ENCODE data around the gene SMYD3. TPM values are rescaled to one million over a fixed set of nuclear protein-coding genes. Genes with fewer than 3 reads are reported as not detected.
"Not testable (repeated sequence)": the region's sequence is repeated elsewhere in the genome, so short reads cannot be mapped to it uniquely, and the experiment has no call there.

SMYD3 gene
- total RNA-seq, 1 donor, result 171 TPM

GRCh38 chr1:246372559-246372958, 134.5 kb downstream of the SMYD3 start:
- no peak overlapping the region for H3K4me2 ChIP-seq (ENCODE audit: insufficient read depth, low read length)
- H4K20me1 ChIP-seq (ENCODE audit: insufficient read depth, low read length), result no peaks in the 10 kb centered on the region
- H3K9me3 ChIP-seq (ENCODE audit: low read depth, low read length), result no peaks in the 10 kb centered on the region
- no peak for DNase-seq (ENCODE audit: insufficient read length, low spot score, missing footprints)
- TF ChIP-seq CTCF (IDR thresholded peaks at IDR 0.05; ENCODE audit: extremely low read depth, low read depth, low read length), result no peak
- no peaks in the 10 kb centered on the region for H3K4me1 ChIP-seq (ENCODE audit: insufficient read depth, low read length)
- H2AFZ ChIP-seq (ENCODE audit: low read length), result no peak overlapping the region
- H3K4me3 ChIP-seq (ENCODE audit: insufficient read depth, low read length), result no peak overlapping the region
- no peaks in the 10 kb centered on the region for H3K36me3 ChIP-seq (ENCODE audit: insufficient read depth, low read length)
- H3K79me2 ChIP-seq (ENCODE audit: insufficient read depth, low read length), result peaks cover 5% of the 10 kb centered on the region
- H3K27ac ChIP-seq (ENCODE audit: low read depth, low read length), result no peak overlapping the region
- no peaks in the 10 kb centered on the region for H3K27me3 ChIP-seq (ENCODE audit: insufficient read depth, low read length)

- TF ChIP-seq CTCF (IDR thresholded peaks at IDR 0.05; ENCODE audit: extremely low read depth, low read depth, low read length), result no peak
- Histone ChIP-seq H2AFZ (ENCODE audit: low read length) (no peak overlapping the region), H3K4me2 (ENCODE audit: insufficient read depth, low read length) (no peak overlapping the region), H3K9me3 (ENCODE audit: low read depth, low read length) (no peaks in the 10 kb centered on the region), H3K27ac (ENCODE audit: low read depth, low read length) (no peak overlapping the region), H3K4me1 (ENCODE audit: insufficient read depth, low read length) (no peaks in the 10 kb centered on the region), H4K20me1 (ENCODE audit: insufficient read depth, low read length) (no peaks in the 10 kb centered on the region), H3K4me3 (ENCODE audit: insufficient read depth, low read length) (no peak overlapping the region), H3K36me3 (ENCODE audit: insufficient read depth, low read length) (no peaks in the 10 kb centered on the region), H3K27me3 (ENCODE audit: insufficient read depth, low read length) (no peaks in the 10 kb centered on the region), H3K79me2 (ENCODE audit: insufficient read depth, low read length) (peaks cover 11% of the 10 kb centered on the region)
- no peak for DNase-seq (ENCODE audit: insufficient read length, low spot score, missing footprints)
These were observed 140.0 kb downstream of the SMYD3 start for GRCh38 chr1:246367041-246367440.

- Histone ChIP-seq H3K27ac (ENCODE audit: low read depth, low read length) (no peak overlapping the region), H3K9me3 (ENCODE audit: low read depth, low read length) (no peaks in the 10 kb centered on the region), H3K79me2 (ENCODE audit: insufficient read depth, low read length) (peaks cover 11% of the 10 kb centered on the region), H3K4me2 (ENCODE audit: insufficient read depth, low read length) (no peak overlapping the region), H3K36me3 (ENCODE audit: insufficient read depth, low read length) (peaks cover 2% of the 10 kb centered on the region), H4K20me1 (ENCODE audit: insufficient read depth, low read length) (no peaks in the 10 kb centered on the region), H3K4me3 (ENCODE audit: insufficient read depth, low read length) (no peak overlapping the region), H3K27me3 (ENCODE audit: insufficient read depth, low read length) (no peaks in the 10 kb centered on the region), H2AFZ (ENCODE audit: low read length) (no peak overlapping the region), H3K4me1 (ENCODE audit: insufficient read depth, low read length) (no peaks in the 10 kb centered on the region)
- TF ChIP-seq CTCF (IDR thresholded peaks at IDR 0.05; ENCODE audit: extremely low read depth, low read depth, low read length), result no peak
- DNase-seq (ENCODE audit: insufficient read length, low spot score, missing footprints), result no peak
These were observed 141.4 kb downstream of the SMYD3 start for GRCh38 chr1:246365708-246366107.

- Histone ChIP-seq H3K9me3 (ENCODE audit: low read depth, low read length) (no peaks in the 10 kb centered on the region), H3K4me3 (ENCODE audit: insufficient read depth, low read length) (no peak overlapping the region), H3K4me1 (ENCODE audit: insufficient read depth, low read length) (no peaks in the 10 kb centered on the region), H3K27ac (ENCODE audit: low read depth, low read length) (no peak overlapping the region), H3K27me3 (ENCODE audit: insufficient read depth, low read length) (no peaks in the 10 kb centered on the region), H2AFZ (ENCODE audit: low read length) (no peak overlapping the region), H3K79me2 (ENCODE audit: insufficient read depth, low read length) (peaks cover 15% of the 10 kb centered on the region), H3K36me3 (ENCODE audit: insufficient read depth, low read length) (peaks cover 2% of the 10 kb centered on the region), H4K20me1 (ENCODE audit: insufficient read depth, low read length) (no peaks in the 10 kb centered on the region), H3K4me2 (ENCODE audit: insufficient read depth, low read length) (no peak overlapping the region)
- no peak for TF ChIP-seq CTCF (IDR thresholded peaks at IDR 0.05; ENCODE audit: extremely low read depth, low read depth, low read length)
- peak; percentile 56 for DNase-seq (ENCODE audit: insufficient read length, low spot score, missing footprints)
These were observed 142.6 kb downstream of the SMYD3 start for GRCh38 chr1:246364415-246364941.

GRCh38 chr1:246357014-246357598, 150.0 kb downstream of the SMYD3 start:
- peak overlapping the region; percentile 48 for H3K27ac ChIP-seq (ENCODE audit: low read depth, low read length)
- not testable (repeated sequence) for H3K4me2 ChIP-seq (ENCODE audit: insufficient read depth, low read length)

More at GRCh38 chr1:246357014-246357598, 150.0 kb downstream of the SMYD3 start:
- H3K4me3 ChIP-seq (ENCODE audit: insufficient read depth, low read length); H3K4me1 ChIP-seq (ENCODE audit: insufficient read depth, low read length); H2AFZ ChIP-seq (ENCODE audit: low read length); H3K27me3 ChIP-seq (ENCODE audit: insufficient read depth, low read length); H4K20me1 ChIP-seq (ENCODE audit: insufficient read depth, low read length); H3K36me3 ChIP-seq (ENCODE audit: insufficient read depth, low read length); H3K9me3 ChIP-seq (ENCODE audit: low read depth, low read length): not testable (repeated sequence)
- peak; percentile 63 for DNase-seq (ENCODE audit: insufficient read length, low spot score, missing footprints)
- H3K79me2 ChIP-seq (ENCODE audit: insufficient read depth, low read length), result peaks cover 37% of the 10 kb centered on the region
